IMR-90 (cell line): Measurements from ENCODE around the gene ETFA. TPM values are rescaled to one million over a fixed set of nuclear protein-coding genes. Genes with fewer than 3 reads are reported as not detected.

Source experiments
- MAZ ChIP-seq: IDR thresholded peaks from 2 replicates; pipeline ENCODE4 v1.6.1; 2012; ENCODE audit warnings: low read depth, mild to moderate bottlenecking, low read length, improper control_type of control experiment, moderate library complexity, borderline replicate concordance
- polyA plus RNA-seq, 3 experiments: library from polyadenylated mRNA; depleted of rRNA; stranded (reverse); fragments of >200 nt; gene quantifications; 2 replicates each; pipeline ENCODE4 v1.2.3, GENCODE V29; 2012; ENCODE audit warnings: low replicate concordance in 1 of 3
- total RNA-seq: library from RNA; depleted of rRNA; stranded (reverse); fragments of >200 nt; gene quantifications from 2 replicates; pipeline ENCODE4 v1.2.3, GENCODE V29; 2012
- TF ChIP-seq, protein P1 (sequence below): conservative IDR thresholded peaks from 2 replicates; pipeline ENCODE4 v1.5.1; 2012; ENCODE audit warnings: mild to moderate bottlenecking, low read depth, low read length, improper control_type of control experiment

ETFA gene
- total and polyA plus RNA-seq, 2 of the 4 experiments (the other 2 are of a cell fraction), result 115 to 172 TPM

DNA sequence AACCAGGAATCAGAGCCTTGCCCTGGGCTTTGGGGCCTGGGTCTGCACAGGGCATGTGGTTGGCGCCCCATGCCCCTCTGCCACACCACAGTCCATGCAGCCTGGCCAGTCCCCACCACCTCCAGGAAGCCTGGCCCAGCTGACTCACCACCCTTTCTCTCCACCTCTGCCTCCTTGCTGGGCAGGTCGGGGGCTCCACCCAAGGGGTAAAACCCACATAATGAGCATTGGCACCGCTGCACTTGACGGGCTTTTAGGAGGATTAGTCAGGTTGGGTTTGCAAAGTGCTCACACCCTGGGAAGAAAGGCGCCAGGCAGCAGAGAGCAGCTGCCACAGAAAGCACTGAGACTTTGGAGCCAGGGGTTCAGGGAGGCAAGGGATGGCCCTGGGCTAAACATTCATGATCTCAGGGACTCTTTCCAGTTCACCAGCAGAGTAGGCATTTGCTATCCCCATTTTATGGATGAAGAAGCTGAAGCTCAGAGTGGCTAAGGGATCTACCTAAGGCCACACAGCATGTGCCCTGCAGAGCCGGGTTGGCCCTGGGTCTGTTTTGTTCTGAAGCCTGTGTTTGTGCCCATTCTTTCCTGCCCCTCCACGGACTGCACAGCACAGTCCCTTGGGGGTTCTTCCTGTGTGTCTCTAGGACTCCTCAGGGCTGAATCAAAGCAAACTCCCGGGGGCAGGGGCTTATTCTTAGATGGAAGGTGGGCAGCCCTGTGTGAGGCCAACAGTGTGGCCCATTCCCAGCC, 113.4 kb downstream of the ETFA start (continued):
- TF ChIP-seq, protein P1, sequence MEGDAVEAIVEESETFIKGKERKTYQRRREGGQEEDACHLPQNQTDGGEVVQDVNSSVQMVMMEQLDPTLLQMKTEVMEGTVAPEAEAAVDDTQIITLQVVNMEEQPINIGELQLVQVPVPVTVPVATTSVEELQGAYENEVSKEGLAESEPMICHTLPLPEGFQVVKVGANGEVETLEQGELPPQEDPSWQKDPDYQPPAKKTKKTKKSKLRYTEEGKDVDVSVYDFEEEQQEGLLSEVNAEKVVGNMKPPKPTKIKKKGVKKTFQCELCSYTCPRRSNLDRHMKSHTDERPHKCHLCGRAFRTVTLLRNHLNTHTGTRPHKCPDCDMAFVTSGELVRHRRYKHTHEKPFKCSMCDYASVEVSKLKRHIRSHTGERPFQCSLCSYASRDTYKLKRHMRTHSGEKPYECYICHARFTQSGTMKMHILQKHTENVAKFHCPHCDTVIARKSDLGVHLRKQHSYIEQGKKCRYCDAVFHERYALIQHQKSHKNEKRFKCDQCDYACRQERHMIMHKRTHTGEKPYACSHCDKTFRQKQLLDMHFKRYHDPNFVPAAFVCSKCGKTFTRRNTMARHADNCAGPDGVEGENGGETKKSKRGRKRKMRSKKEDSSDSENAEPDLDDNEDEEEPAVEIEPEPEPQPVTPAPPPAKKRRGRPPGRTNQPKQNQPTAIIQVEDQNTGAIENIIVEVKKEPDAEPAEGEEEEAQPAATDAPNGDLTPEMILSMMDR, result no peak
- no peak for TF ChIP-seq MAZ
